Erythroblast (primary cell): ENCODE data around the gene PATJ.
"Not testable (repeated sequence)": the region's sequence is repeated elsewhere in the genome, so short reads cannot be mapped to it uniquely, and the experiment has no call there.

ENCODE experiments used
- DNase-seq, 2 experiments: peaks; one replicate each; lab custom pipeline; 2025; lab: John Stamatoyannopoulos, UW
- GATA1 ChIP-seq: IDR thresholded peaks from 2 replicates; pipeline ENCODE4 v1.6.1; 2011; ENCODE audit warnings: low read depth, mild to moderate bottlenecking, control low read depth, low read length, moderate library complexity
- POLR2A ChIP-seq: IDR thresholded peaks from 2 replicates; pipeline ENCODE4 v1.6.1; 2011; ENCODE audit warnings: mild to moderate bottlenecking, low read length

Gene PATJ

GRCh38 chr1:61942856-61943255 lies 200.6 kb downstream of the PATJ start:
- no peak for TF ChIP-seq GATA1
- no peak for TF ChIP-seq POLR2A
- DNase-seq, result no peak

DNA sequence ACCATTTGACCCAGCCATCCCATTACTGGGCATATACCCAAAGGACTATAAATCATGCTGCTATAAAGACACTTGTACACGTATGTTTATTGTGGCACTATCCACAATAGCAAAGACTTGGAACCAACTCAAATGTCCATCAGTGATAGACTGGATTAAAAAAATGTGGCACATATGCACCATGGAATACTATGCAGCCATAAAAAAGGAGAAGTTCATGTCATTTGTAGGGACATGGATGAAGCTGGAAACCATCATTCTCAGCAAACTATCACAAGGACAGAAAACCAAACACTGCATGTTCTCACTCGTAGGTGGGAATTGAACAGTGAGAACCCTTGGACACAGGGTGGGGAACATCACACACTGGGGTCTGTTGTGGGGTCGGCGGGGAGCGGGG lies 206.4 kb downstream of the PATJ start:
- DNase-seq, result not testable (repeated sequence)

- TF ChIP-seq POLR2A (no peak), GATA1 (no peak)
- no peak for DNase-seq
Observed at GRCh38 chr1:61950418-61950817, 208.1 kb downstream of the PATJ start.

DNA sequence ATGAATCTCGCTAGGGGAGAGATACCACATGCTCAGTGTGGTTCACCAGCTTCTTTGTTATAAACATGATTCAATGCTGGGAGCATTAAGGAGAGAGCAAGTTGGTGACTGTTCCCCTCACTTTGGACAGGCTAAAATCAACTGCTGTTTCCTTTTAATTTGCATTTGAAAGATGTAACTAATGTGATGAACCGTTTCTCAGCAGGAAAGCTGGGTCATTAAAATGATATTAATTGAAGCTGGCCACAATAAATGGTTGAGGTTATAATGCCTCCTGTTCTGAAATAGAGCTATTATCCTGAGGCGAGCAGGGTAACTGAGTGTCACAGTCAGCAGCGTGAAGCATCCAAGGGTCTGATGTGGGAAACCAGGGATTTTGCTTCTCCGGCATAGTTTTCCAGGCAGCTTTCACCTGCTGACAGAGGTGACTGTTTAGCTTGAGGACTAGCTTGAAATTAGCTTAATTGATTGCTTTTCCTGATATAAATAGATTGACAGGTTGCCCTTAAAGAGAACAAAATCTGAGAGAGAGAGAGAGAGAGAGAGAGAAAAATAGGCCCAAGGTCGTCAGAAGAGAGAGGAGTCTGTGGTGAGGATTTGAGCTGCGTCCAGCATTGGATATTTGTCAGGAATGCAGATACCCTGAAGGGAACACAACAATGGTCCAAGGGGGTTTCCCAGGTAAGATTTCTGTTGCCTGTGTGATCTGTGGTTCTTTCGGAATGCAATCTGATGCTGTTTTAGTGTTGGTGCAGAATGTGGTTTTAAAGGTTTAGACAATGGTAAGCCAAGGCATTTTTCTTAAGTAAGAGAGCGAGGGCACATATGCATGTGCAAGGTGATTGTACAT lies 209.7 kb downstream of the PATJ start:
- no peak for DNase-seq
- no peak for TF ChIP-seq GATA1
- TF ChIP-seq POLR2A, result no peak

GRCh38 chr1:61952675-61953074 lies 210.4 kb downstream of the PATJ start:
- TF ChIP-seq GATA1 (no peak), POLR2A (no peak)

GRCh38 chr1:61953076-61953789 lies 211.0 kb downstream of the PATJ start:
- TF ChIP-seq GATA1 (no peak), POLR2A (no peak)
- no peak for DNase-seq

More at GRCh38 chr1:61952675-61953074, 210.4 kb downstream of the PATJ start:
- DNase-seq, result no peak

- DNase-seq, result no peak
- TF ChIP-seq POLR2A (no peak), GATA1 (no peak)
Observed at GRCh38 chr1:61953790-61954150, 211.5 kb downstream of the PATJ start.

DNA sequence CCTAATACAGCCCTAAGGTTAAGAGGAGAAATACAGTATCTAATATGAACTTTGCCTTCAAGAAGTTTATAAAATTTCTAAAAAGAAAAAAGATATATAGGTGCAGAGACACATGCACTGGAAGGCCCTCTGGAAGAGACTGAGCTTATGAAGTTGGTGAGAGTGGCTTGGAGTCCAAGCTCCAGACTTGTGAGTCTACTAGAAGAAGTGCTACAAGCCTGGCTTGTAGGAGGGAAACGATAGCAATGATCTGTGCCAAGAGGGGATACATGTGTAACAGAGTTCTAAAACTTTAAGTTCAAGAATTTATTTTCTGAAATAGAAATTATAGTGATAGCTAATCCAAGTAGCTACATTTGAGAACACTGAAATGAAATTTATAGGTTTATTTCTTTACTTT lies 213.0 kb downstream of the PATJ start:
- TF ChIP-seq POLR2A, result no peak
- no peak for TF ChIP-seq GATA1
- no peak for DNase-seq

DNA sequence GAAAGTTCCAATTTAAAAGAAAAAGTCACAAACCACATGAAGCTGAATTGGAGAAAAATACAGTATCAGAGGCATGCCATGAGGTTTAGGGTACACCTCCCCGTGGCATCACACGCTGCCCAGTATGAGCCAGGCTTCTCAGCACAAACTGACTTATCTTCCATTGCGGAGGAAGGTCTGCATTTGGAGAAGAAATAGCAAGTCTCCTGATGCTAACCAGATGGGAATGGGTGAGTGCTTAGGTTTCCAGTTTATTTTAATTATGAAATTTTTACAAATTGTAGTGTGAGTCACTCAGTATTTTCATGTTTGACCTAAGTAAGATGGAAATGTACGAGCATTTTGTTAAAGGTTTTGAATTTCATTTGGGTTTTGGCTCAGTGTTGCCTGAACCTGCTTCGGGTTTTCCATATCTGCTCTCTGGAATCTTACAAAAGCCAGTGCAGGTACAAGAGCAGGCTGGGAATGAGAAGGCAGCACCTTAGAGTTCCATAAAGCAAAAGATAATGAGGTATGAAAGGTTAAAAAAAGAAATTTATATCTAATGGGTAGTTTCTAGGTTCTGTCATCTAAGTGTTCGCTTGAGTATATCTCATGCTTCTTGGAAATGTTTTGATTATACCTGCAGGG lies 213.9 kb downstream of the PATJ start:
- TF ChIP-seq POLR2A (no peak), GATA1 (no peak)
- DNase-seq, result no peak

DNA sequence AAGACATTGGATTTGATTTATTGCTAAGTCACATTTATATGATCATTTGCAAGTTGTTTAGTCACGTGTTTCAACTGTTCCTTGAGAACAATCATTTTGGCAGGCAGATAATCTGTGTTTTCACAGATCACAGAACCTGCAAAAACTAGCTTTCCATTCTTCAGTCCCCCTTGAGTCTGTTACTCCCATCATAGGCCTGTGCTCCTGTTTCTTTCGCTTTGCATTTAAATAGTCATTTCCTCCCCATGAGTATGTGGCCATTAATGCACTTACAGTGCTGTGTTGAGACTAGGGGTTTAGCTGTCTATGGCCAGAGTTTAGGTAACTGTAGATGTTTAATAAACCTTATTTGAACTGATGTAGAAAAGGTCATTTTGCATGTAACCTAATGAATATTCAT lies 214.5 kb downstream of the PATJ start:
- DNase-seq, result no peak
- TF ChIP-seq GATA1 (no peak), POLR2A (no peak)

- DNase-seq, result no peak
- TF ChIP-seq GATA1 (no peak), POLR2A (no peak)
Observed at GRCh38 chr1:61961009-61961408, 218.7 kb downstream of the PATJ start.

- no peak for DNase-seq
- TF ChIP-seq POLR2A (no peak), GATA1 (no peak)
Observed at GRCh38 chr1:61962631-61963030, 220.4 kb downstream of the PATJ start.

- not testable (repeated sequence) for DNase-seq
Observed at GRCh38 chr1:61966450-61967225, 224.4 kb downstream of the PATJ start.
